Measurements from ENCODE around the gene KRTAP10-8.
A peak's percentile ranks its signal among the peaks of the same experiment; 100 is the strongest.
"Not testable (repeated sequence)": the region's sequence is repeated elsewhere in the genome, so short reads cannot be mapped to it uniquely, and the experiment has no call there.

Gene KRTAP10-8, protein sequence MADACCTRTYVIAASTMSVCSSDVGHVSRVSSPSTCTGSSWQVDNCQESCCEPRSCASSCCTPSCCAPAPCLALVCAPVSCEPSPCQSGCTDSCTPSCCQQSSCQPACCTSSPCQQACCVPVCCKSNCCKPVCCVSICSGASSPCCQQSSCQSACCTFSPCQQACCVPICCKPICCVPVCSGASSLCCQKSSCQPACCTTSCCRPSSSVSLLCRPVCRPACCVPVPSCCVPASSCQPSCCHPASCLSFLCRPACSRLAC

DNA sequence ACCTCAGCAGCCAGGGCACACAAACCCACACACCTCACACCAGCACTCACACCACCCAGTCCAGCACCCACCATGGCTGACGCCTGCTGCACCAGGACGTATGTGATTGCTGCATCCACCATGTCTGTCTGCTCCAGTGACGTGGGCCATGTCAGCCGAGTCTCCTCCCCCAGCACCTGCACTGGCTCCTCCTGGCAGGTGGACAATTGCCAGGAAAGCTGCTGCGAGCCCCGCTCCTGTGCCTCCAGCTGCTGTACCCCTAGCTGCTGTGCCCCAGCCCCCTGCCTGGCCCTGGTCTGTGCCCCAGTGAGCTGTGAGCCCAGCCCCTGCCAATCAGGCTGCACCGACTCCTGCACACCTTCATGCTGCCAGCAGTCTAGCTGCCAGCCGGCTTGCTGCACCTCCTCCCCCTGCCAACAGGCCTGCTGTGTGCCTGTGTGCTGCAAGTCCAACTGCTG is at the start of gene KRTAP10-8:
KRTAP10-8 (plus strand) TSS at position 51 of the 458 bp plus-strand sequence; CDS start at position 73, 22 bp downstream.
- DNase-seq = no peak

DNA sequence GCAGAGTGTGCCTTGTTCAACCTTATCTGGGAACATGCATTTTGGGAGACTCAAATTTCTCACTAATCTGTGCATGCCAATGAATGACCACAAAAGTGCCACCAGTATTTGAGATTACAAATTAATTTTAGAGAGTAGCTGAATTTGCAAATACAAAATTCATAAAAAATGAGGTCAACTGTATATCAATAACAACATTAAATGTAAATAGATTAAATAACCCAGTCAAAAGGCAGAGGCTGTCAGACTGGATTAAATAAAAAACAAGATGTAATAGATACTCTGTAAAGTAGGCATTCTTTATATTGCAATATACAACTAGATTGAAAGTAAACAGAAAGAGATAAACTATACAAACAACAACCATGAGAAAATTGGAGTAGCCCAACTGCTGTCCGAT is 47.8 kb upstream of the KRTAP10-8 start:
- no peak for DNase-seq

DNA sequence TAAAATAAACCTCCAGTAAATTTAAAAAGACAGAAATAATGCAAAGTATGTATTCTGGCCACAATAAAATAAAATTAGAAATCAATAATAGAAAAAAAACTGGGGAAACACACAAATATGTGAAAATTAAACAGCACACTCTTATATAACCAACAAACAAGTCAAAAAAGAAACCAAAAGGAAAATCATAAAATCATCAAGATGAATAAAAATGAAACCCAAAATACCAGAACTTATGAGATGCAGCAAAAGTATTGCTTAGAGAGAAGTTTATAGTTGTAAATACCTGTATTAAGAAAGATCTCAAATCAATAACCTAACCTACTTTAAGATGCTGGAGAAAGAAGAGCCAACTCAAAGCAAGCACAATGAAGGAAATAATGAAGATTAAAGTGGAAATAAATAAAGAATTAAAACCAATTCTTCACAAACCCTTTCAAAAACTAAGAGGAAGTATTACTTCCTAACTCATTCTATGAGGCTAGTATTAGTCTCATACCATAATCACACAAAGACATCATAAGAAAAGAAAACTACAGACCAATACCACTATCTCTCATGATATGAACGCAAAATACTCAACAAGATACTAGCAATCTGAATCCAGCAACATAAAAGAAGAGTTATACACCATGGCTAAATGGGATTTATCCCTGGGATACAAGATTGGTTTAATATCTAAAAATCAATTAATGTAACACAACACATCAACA is 46.8 kb upstream of the KRTAP10-8 start:
- no peak for DNase-seq

DNA sequence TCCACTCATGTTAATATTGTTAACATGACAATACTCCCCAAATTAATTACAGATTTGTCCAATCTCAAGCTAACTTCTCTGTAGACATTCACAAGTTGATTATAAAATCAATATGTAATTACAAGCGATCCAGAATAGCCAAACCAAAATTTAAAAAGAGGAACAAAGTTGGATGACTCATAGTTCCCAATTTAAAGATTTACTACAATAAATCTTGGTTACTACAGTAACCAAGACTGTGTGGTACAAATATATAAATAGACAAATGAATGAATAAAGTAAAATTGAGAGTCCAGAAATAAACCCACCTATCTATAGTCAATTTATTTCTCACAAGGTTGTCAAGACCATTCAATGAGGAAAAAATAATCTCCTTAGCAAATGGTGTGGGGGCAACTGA is 45.5 kb upstream of the KRTAP10-8 start:
- no peak for DNase-seq

DNA sequence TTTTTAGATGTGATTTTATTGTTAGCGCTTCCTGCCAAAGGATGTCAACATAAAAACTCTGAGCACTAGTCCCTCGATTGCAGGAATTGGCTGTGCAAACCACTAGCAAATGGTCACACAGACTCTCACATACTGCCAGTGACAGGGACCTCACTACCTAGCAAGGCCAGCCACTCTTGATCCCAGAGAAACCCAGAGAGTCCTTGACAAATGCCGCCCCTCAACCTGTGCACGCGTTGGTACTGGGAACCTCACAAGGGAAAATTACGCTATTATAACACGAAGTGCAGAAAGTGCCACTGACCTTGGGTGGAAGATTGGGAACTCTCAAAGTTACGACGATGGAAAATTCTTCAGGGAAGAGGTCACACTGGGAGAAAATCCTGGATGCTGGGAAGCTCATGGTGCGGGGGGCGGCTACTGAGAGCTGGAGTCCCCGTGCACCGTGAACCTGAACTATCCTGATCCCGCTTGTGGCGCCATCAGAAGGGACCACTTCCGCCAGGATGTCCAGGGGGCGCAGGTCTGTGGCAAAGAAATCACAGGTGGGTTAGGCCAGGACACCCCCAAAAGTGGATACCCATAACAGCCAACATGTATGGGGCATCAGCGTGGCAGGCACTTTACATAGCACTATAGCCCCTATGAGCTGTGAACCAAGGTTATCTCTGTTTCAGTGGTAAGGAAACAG is 44.3 kb upstream of the KRTAP10-8 start:
- DNase-seq = no peak

DNA sequence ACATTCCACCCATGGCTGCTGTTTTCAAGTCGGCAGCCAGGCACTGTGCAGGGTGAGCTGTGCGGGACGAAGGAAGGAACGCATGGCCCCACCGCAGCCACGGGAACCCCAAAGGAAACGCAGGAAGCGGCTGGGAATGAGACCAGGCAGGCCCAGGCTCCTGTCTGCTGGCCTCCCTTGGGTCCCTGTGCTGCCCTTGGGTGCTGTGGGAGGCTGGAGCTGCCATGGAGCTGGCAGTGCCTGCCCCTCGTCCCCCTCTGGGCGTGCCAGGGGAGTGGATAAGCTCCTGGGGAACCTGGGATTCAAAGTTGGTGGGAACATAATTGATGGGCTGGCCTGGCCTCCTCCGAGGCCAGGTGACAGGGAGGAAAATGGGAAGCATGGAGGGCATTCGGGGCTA is 43.6 kb upstream of the KRTAP10-8 start:
- DNase-seq = no peak

DNA sequence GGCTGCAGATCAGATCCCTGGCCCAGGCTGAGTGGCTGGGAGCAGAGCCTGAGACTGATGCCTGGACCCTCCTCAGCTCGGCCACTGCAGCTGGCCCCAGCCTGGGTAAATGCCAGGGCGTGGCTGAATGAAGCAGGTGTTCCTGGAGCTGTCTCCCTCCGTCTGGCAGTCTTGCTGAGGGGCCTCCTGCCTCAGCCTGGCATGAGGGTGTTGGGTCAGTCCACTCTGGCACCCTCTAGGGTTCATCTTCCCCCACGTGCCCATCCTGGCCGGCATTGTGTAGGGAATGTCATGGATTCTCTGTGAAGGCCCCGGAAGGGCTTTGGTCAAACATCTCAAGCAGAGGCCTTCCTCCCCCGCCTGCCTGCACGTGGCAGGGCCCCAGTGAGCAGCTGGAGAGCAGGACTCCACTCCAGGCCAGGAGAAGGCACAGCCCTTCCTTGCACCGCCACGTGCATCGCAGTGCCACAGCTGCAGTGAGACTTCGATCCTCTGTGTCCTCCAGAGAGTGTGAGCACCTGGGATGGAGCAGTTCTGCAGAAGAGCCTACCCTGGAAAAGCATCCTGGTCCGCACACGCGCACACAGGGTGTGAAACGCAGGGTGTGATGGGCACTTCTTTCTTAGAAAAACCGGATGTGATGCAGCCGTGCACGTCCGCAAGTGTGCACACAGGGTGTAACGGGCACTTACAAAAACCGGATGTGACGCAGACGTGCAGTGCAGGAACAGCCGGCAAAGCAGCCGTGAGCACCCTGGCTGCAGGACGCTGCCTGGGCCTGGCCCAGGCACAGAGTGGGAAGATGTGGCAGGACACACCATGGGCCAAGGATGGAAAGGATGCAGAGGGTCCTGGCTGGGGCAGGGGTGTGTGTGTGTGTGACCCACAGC is 43.0 kb upstream of the KRTAP10-8 start:
- DNase-seq = peak; percentile 10

DNA sequence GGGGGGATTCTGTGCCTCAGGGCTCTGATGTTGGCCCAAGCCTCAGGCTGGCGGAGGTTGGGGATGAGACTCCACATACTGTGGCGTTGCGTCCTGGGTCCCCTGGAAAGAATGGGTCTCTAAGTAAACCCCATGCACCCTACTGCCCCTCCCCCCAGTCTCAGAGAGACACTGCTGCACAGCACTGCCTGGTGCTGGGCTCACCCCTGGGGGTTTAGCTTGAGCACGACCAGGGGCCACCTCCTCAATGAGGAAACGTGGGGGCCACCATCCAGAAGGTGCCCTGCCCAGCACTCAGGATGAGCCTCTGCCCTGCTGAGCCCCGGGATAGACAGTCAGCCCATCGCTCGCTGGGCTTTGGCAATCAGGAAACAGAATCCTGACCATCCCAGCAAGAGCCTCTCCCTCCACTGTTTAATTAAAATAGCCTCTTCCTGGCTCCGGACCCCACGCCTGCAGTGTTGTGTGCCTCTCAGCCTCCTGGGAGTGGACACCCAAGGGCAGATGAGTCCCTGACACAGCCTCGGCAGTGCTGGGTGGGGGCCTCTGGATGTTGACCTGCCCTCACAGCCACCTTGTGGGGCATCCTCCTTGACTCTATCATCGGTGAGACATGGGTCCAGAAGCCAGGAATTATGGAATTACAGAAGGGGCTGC is 41.9 kb upstream of the KRTAP10-8 start:
- DNase-seq = no peak

DNA sequence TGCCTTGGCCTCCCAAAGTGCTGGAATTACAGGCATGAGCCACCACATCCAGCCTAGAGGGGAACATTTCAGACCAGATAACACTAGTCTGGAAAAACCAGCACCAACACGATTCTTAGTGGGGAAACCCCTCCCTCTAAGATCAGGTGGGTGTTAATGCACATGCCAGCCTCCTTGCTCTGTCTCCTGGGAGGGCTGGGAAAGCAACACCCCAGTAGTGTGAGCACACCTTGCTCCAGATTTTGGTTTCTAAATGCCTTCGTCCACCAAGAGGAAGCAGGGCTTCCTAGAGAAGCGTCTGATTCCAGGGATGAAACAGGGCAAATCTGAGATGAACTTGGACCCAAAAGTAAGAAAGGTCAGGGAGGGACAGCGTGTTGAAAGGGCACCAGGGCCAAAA is 40.6 kb upstream of the KRTAP10-8 start:
- no peak for DNase-seq

DNA sequence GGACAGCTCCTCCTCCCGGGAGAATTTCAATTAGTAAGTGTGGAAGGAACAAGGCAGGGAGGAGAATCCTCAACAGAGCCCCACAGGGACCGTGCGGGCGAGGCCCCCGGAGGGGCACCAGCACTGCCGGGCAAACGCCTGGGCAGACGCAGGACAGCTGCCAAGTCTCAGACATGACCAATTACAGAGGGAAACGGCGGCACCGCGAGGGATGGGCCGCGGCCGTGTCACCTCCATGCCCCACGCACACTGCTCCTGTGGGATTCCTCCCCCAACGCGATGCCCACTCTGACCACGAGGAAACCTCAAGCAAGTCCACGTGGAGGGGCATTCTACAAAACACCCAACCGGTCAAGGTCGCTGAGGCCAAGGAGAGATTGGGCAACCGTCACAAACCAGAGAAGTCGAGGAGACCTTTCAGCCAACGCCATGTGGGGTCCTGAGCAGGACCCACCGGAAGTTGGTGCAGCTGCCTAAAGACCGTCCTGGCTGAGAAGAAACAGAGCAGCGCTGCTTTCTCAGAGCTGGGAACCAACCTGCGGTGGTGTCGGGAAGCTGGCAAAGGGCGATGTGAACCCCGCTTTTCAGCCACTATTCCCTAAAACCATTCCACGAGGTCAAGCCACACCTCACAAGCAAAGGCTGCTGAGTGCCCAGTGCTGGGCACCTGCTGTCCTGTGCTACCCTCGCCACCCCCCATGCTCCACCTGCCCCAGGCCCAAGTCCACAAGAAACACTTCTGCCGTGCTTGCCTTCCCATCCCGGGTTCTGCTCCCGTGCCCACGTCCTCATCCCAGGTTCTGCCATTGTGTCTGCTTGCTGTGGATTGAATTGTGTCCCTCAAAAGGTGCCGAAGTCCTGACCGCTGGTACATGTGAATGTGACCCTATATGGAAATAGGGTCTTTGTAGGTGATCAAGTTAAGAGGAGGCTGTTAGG is 39.8 kb upstream of the KRTAP10-8 start:
- no peak for DNase-seq

DNA sequence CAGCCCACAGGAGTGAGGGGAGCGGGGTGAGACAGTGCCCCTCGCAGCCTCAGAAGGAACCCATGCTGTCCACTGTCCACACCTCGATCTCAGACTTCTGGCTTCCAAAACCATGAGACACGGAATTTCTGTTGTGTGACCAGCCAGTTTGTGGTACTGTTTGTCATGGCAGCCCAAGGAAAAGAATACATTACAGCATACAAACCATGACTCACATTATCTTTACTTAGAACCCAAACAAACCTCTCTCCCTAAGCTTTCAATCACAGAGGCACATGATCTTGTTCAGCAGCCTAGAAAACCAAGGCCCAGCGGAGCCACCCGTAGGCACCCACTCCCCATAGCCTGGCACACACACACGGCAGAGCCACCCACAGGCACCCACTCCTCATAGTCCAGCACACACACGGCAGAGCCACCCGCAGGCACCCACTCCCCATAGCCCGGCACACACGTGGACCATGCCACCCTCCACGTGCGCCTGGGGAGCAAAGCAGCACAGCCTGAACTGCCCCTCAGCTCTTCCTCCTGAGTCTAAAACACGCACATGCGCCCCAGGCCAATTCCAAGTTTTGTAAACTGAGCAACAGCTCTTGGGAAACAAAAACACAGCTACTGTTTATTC is 38.8 kb upstream of the KRTAP10-8 start:
- DNase-seq = no peak

DNA sequence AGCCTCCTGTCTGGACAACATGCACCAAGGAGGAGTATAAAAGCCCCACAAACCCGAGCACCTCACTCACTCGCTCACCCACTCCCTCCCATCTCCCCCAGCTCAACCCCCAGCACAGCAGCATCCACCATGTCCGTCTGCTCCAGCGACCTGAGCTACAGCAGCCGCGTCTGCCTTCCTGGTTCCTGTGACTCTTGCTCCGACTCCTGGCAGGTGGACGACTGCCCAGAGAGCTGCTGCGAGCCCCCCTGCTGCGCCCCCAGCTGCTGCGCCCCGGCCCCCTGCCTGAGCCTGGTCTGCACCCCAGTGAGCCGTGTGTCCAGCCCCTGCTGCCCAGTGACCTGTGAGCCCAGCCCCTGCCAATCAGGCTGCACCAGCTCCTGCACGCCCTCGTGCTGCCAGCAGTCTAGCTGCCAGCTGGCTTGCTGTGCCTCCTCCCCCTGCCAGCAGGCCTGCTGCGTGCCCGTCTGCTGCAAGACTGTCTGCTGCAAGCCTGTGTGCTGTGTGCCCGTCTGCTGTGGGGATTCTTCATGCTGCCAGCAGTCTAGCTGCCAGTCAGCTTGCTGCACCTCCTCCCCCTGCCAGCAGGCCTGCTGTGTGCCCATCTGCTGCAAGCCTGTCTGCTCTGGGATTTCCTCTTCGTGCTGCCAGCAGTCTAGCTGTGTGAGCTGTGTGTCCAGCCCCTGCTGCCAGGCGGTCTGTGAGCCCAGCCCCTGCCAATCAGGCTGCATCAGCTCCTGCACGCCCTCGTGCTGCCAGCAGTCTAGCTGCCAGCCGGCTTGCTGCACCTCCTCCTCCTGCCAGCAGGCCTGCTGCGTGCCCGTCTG is 38.0 kb upstream of the KRTAP10-8 start, which contains the start of gene KRTAP10-4:
KRTAP10-4 (plus strand) TSS at position 100 of the 827 bp plus-strand sequence; CDS start at position 130, 30 bp downstream.
- DNase-seq = not testable (repeated sequence)

DNA sequence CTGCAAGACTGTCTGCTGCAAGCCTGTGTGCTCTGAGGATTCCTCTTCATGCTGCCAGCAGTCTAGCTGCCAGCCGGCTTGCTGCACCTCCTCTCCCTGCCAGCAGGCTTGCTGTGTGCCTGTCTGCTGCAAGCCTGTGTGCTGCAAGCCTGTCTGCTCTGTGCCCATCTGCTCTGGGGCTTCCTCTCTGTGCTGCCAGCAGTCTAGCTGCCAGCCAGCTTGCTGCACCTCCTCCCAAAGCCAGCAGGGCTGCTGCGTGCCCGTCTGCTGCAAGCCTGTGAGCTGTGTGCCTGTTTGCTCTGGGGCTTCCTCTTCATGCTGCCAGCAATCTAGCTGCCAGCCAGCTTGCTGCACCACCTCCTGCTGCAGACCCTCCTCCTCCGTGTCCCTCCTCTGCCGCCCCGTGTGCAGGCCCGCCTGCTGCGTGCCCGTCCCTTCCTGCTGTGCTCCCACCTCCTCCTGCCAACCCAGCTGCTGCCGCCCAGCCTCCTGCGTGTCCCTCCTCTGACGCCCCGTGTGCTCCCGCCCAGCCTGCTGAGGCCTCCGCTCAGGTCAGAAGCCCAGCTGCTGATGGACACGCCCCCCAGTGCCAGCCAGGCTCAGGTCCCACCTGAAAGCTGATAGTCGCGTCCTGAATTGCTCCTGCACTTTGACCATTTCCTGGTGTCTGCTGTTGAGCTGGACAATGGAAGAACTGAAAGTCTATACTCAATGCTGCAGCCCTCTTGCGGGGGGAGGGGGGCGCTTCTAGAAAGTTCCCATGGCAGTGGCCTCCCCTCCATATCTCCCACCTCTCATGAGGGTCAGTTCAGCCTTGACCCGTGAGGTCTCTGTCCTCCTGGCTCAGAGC is 37.2 kb upstream of the KRTAP10-8 start:
- no peak for DNase-seq

DNA sequence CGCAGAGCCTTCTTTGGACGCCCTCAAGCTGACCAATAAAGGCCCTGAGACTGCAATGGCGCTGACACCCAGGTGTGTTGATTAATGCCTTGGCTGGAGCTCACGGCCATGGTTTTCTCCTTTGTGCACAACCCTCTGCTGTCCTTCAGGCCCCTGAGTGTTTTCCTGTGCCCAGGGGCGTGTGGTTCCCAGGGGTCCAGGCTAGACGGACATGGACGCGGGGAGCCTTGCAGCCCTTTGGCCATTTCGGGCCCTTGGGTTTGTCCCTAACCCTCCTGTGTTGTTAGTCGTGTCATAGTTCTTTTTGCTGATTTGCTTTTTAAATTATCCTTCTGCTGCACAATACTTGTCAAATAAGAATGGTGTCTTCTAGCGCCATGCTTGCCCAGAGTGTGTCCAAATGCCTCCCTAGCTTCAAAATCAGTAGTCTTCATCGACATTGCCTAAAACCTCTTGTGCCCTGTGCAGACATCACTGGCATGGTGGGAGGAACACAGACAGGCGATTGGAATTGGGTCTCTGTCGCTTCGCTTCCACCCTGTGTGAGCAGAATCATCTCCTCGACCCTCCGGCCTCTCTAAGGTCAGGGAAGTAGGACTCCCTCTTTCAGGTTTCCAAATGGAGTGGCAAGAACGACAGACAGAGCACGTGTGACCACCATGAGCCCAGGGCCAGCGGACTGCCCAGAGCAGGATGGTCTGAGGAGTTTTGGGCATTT is 36.4 kb upstream of the KRTAP10-8 start:
- DNase-seq = no peak

DNA sequence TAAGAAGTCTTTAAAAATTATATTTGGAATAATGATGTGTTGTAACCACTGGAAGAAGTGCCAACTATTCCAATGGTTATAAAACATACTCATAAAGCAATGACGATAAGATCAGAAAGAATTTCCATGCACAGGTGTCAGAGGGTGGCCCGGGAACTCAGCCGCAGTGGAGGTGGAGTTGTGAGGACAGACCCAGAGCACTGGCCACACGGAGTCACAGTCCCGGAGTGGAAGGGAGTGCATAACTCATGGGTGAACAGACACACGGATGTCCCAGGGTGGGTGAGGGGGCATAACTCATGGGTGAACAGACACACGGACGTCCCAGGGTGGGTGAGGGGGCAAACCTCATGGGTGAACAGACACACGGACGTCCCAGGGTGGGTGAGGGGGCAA is 35.9 kb upstream of the KRTAP10-8 start:
- DNase-seq = no peak

DNA sequence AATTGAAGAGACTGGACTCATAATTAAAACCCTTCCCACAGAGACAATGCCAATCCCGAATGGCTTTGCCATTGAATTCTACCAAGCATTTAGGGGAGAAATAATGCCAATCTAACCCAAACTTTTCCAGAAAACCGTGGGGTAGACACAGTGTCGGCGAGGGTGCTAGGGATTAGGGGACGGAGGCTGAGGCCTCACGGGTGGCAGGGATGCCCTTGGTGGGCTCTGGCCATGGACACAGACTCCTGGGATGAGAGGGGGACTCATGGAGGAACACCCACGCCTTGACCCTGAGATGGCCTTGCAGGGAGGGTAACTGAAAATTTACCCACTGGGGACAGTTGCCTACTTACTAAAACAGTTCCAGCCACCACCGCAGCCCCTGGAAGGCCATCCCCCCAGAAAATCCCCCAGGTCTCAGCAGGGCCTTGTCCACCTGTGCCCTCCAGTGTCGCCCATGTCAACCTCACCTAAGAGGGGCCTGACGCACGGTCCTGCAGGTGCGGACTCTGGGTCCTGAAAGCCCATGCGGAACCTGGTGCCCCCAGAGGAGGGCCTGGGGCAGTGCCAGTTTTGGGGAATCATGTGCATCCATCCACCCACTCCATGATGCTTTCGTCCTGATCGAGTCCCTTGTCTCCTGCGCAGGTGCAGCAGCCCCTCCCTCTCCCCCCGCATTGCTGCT is 33.4 kb upstream of the KRTAP10-8 start:
- DNase-seq = no peak
